ENCODE results near the gene DUSP8. TPM values are rescaled to one million over a fixed set of nuclear protein-coding genes. Genes with fewer than 3 reads are reported as not detected.

DUSP8 gene
- total RNA-seq, 1 experiment from 2014 or later: 10.2 TPM

DNA sequence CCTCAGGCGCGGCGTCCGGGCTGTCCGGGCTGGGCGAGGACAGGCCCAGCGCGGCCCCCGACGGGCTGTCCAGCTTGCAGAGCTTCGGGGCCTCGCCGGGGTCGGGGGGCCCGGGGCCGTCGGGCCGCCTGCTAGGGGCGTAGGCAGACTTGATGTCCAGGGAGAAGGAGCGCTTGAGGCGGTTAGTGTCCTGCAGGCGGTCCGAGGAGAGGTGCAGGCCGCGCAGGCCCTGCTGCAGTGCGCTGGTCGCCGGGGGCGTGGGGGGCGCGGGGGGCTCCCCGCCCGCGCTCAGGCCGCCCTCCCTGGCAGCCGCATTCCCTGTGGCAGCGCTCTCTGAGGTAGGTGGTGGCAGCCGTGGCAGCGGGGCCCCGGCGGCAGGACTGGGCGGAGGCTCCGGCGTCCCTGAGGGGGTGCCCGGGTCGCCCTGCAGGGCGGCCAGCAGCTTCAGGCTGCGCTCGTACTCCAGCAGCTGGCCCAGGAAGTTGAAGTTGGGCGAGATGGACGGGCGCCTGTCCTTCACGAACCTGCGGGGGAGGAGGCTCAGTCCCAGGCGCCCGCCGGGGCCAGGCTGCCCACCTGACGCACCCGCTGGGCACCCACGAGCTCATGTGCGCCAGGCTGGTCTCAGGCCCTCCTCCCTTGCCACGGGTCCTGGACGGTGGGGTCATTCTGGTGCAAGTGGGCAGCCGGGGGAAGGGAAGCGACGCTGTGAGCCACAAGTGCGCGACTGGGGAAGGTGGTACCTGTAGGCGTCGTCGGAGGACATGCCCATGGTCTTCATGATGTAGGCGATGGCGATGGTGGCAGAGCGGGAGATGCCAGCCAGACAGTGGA is 14.8 kb downstream of the DUSP8 start:
- no peaks in the 10 kb centered on the region; a peak in 1 of 4 replicates for H3K36me3 ChIP-seq (ENCODE audit: control insufficient read depth in 1 of 2, insufficient read depth in 2 of 2, low read length in 2 of 2)
- TF ChIP-seq SRF (IDR thresholded peaks at IDR 0.05; ENCODE audit: low read depth) (no peak), EZH2 (IDR thresholded peaks at IDR 0.05) (no peak), CBX3 (IDR thresholded peaks at IDR 0.05; ENCODE audit: low read depth) (no peak), POLR2AphosphoS5 (IDR thresholded peaks at IDR 0.05; ENCODE audit: low read depth, low read length) (no peak), EZH2phosphoT487 (IDR thresholded peaks at IDR 0.05; ENCODE audit: borderline replicate concordance) (no peak), ELF1 (IDR thresholded peaks at IDR 0.05; ENCODE audit: borderline replicate concordance, low read depth) (no peak)
- TF ChIP-seq, protein P1, sequence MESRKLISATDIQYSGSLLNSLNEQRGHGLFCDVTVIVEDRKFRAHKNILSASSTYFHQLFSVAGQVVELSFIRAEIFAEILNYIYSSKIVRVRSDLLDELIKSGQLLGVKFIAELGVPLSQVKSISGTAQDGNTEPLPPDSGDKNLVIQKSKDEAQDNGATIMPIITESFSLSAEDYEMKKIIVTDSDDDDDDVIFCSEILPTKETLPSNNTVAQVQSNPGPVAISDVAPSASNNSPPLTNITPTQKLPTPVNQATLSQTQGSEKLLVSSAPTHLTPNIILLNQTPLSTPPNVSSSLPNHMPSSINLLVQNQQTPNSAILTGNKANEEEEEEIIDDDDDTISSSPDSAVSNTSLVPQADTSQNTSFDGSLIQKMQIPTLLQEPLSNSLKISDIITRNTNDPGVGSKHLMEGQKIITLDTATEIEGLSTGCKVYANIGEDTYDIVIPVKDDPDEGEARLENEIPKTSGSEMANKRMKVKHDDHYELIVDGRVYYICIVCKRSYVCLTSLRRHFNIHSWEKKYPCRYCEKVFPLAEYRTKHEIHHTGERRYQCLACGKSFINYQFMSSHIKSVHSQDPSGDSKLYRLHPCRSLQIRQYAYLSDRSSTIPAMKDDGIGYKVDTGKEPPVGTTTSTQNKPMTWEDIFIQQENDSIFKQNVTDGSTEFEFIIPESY (IDR thresholded peaks at IDR 0.05; ENCODE audit: extremely low read depth, insufficient replicate concordance, low read length): no peak
- TF ChIP-seq, protein P2, sequence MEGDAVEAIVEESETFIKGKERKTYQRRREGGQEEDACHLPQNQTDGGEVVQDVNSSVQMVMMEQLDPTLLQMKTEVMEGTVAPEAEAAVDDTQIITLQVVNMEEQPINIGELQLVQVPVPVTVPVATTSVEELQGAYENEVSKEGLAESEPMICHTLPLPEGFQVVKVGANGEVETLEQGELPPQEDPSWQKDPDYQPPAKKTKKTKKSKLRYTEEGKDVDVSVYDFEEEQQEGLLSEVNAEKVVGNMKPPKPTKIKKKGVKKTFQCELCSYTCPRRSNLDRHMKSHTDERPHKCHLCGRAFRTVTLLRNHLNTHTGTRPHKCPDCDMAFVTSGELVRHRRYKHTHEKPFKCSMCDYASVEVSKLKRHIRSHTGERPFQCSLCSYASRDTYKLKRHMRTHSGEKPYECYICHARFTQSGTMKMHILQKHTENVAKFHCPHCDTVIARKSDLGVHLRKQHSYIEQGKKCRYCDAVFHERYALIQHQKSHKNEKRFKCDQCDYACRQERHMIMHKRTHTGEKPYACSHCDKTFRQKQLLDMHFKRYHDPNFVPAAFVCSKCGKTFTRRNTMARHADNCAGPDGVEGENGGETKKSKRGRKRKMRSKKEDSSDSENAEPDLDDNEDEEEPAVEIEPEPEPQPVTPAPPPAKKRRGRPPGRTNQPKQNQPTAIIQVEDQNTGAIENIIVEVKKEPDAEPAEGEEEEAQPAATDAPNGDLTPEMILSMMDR (IDR thresholded peaks at IDR 0.05 in 2 of 3, conservative IDR thresholded peaks at IDR 0.05 in 1 of 3; ENCODE audit: borderline replicate concordance in 1 of 3, insufficient read depth in 1 of 3, low read depth in 2 of 3, low read length in 2 of 3): no peak
- TF ChIP-seq, protein P3, sequence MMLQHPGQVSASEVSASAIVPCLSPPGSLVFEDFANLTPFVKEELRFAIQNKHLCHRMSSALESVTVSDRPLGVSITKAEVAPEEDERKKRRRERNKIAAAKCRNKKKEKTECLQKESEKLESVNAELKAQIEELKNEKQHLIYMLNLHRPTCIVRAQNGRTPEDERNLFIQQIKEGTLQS (IDR thresholded peaks at IDR 0.05): no peak
- H3K9me3 ChIP-seq (ENCODE audit: control insufficient read depth in 1 of 2, insufficient read depth in 1 of 2, low read depth in 1 of 2, low read length in 2 of 2): no peaks in the 10 kb centered on the region
- H3K9ac ChIP-seq (ENCODE audit: low read length): no peak overlapping the region
- no peaks in the 10 kb centered on the region for H4K20me1 ChIP-seq (ENCODE audit: insufficient read depth)
- no peaks in the 10 kb centered on the region for H3K27me3 ChIP-seq (ENCODE audit: insufficient read depth, low read length)
- no peak overlapping the region for H3K4me3 ChIP-seq (replicated peaks in 1 of 2; ENCODE audit: low read depth in 1 of 2, low read length in 2 of 2)
- no peak overlapping the region for H3K4me2 ChIP-seq (ENCODE audit: low read length)
- DNase-seq (ENCODE audit: low read depth, low spot score) (no peak), ATAC-seq (no peak)
- no peaks in the 10 kb centered on the region for H3K79me2 ChIP-seq (ENCODE audit: insufficient read depth, low read length)
- H3K4me1 ChIP-seq (ENCODE audit: control insufficient read depth in 1 of 2, insufficient read depth in 2 of 2, low read length in 2 of 2): peaks cover 42 to 44% of the 10 kb centered on the region in 2 experiments
- intact Hi-C loops (cut with micrococcal nuclease): no loop called here
- RAD21 ChIA-PET (ENCODE audit: low non-redundant PET in 1 of 2, low total read pairs in 2 of 2, uncharacterized antibody in 2 of 2, unreplicated experiment in 2 of 2): no interaction called here
- BruUV-seq (replicated peaks): no TSS peak
- no peaks in the 10 kb centered on the region for H3K9me2 ChIP-seq (ENCODE audit: insufficient read depth)
- CTCF ChIA-PET: interaction anchor here (0.9 to 2.0 kb wide), 3 partner anchors 10 to 41 kb away, joined by 3 to 19 read pairs (median 9); no protein-coding TSS in a partner anchor
- POLR2A ChIA-PET: interaction anchor here (0.6 to 1.5 kb wide), 2 partner anchors 17 to 62 kb away, joined by 4 to 8 read pairs; no protein-coding TSS in a partner anchor
- H3K27ac ChIP-seq (ENCODE audit: low read depth, low read length): peak overlapping the region; percentile 43; the same call in 1 of the 2 replicates
- H2AFZ ChIP-seq (ENCODE audit: low read depth, low read length, poor library complexity, severe bottlenecking): no peak overlapping the region

All from HCT116 (cell line).